Measurements from ENCODE around the gene COX18. TPM values are rescaled to one million over a fixed set of nuclear protein-coding genes. Genes with fewer than 3 reads are reported as not detected.

COX18 gene
- total RNA-seq, 4 donors from 2014 or later = 13.2 to 21.2 (median 16.8) TPM

DNA sequence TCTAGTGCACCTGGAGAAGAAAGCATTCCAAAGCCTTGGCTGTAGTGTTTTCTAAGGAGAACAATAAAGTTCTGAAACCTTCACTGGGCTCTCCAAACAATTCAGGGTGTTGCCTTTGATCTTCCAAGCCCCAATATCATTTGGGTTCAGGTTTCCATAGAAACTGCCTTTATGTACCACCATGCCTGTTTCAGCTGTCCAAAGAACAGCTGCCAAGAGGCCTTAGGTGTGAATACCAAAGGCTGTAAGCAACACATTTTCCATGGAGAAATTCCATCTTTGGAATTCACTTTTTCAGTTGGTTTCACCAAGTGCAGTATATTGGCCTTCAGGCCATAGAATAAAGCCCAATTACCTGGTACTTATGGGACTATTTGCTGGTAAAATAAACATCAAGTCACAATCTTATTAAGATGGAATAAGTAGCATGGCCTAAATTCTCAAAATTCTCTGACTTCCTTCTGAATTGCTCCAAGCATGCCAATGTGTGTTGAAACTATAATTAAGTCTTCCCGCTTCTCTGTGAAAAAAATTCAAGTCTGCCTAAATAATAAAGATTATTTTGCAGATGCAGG is 61.9 kb downstream of the COX18 start:
- TF ChIP-seq, protein P1, sequence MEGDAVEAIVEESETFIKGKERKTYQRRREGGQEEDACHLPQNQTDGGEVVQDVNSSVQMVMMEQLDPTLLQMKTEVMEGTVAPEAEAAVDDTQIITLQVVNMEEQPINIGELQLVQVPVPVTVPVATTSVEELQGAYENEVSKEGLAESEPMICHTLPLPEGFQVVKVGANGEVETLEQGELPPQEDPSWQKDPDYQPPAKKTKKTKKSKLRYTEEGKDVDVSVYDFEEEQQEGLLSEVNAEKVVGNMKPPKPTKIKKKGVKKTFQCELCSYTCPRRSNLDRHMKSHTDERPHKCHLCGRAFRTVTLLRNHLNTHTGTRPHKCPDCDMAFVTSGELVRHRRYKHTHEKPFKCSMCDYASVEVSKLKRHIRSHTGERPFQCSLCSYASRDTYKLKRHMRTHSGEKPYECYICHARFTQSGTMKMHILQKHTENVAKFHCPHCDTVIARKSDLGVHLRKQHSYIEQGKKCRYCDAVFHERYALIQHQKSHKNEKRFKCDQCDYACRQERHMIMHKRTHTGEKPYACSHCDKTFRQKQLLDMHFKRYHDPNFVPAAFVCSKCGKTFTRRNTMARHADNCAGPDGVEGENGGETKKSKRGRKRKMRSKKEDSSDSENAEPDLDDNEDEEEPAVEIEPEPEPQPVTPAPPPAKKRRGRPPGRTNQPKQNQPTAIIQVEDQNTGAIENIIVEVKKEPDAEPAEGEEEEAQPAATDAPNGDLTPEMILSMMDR (IDR thresholded peaks at IDR 0.05; ENCODE audit: low read depth) = no peak

DNA sequence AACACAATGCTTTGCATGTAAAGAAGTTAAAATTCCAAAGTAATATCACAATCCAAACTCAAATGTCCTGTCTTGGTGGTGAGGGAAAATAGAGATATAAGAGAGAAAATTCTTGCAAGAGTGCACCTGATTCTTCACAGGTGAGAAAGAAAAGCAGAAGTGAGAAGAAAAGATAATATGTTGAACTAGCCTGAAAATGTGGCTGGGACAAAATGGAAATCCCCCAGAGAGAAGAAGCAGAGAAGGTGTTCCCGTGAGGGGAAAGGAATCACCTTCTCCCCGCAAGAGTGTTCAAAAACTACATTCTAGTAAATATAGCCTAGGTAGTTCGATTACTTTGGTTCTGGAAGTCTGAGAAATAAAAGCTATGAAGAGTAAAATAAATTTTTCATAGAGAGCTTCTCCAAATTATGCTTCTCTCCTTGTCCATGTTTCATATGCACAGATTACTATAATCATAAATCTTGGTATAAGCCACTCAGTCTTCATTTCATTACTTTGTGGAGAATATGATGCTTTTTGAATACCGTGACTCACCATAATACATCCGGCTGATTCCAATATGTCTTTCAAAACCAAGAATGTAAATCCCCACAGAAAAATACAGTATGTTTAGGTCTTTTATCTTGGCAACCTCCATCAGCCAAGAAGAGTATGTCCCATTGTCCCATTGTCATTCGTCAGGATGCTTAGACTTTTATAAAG is 63.1 kb downstream of the COX18 start:
- TF ChIP-seq, protein P1 (IDR thresholded peaks at IDR 0.05; ENCODE audit: low read depth) = no peak

DNA sequence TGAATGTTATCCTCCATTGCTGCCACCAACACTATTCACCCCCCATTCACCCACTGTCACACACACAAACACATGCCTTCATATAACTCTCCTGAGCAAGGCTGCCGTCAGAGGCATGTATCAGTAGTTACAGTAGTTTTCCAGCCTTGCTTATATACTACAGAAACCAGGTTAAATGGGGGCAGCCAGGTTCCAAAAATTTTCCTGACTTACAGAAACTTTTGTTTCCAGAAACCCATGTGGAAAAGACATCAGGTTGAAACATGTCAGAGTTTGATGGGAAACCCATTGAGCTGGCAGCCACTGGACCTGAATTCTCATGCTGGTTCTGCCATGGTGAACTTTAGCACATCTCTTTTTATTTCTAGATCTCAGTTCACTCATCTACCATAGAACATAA is 64.0 kb downstream of the COX18 start:
- TF ChIP-seq, protein P1 (IDR thresholded peaks at IDR 0.05; ENCODE audit: low read depth) = no peak

Small RNAs within 50 kb of the gene (small RNA-seq; reads per million reads assigned to genes)
- gene RNU6ATAC5P = not detected

Other genes with a start within 250 kb of the COX18 start
- gene ANKRD17, start 189.1 kb upstream of the COX18 start, total RNA-seq = 10 to 100 TPM; 54.6 to 67.7 (median 57.5) TPM